Endothelial cell of umbilical vein (primary cell): ENCODE data around the gene GOLGA6A. TPM values are rescaled to one million over a fixed set of nuclear protein-coding genes. Genes with fewer than 3 reads are reported as not detected.

Experiments
- BruUV-seq: library from RNA; stranded (reverse); fragments of 400-500 nt; replicated peaks from 2 replicates; lab custom pipeline; 2021; lab: Mats Ljungman, UMichigan
- CTCF ChIA-PET: fragments of 300-600, 350-600 bp; sonication (Branson Sonifier 250); formaldehyde crosslinking; loops from one replicate; lab custom pipeline; 2021; ENCODE audit warnings: antibody characterized with exemption, inconsistent platforms; lab: Charles Lee
- POLR2A ChIA-PET: fragments of 300-600, 350-600 bp; sonication (Branson Sonifier 250); formaldehyde crosslinking; loops from one replicate; lab custom pipeline; 2021; ENCODE audit warnings: antibody characterized with exemption, inconsistent platforms; lab: Charles Lee
- DNase-seq: peaks from one replicate; pipeline ENCODE4 v3.0.0-alpha.2; 2011; ENCODE audit warnings: low read depth, low spot score
- FAIRE-seq: peaks from 2 replicates; lab custom pipeline; 2011; peaks lifted over from hg19 to GRCh38; lab: Jason Lieb, UNC
- H2AFZ ChIP-seq: 2 replicates; pipeline ENCODE4 v1.6.0; 2012; ENCODE audit warnings: low read depth, low read length, control low read depth, inconsistent platforms
- H3K27ac ChIP-seq: 2 replicates; pipeline ENCODE4 v1.5.1; 2011; ENCODE audit warnings: low read depth, mild to moderate bottlenecking, control low read depth, low read length, moderate library complexity; ENCODE audit not compliant: insufficient read depth
- H3K27me3 ChIP-seq, 2 experiments: 2 replicates each; pipeline versions ENCODE4 v1.6.0 to v1.6.1; 2011; ENCODE audit warnings: low read length in 2 of 2, mixed read lengths in 1 of 2; ENCODE audit not compliant: control insufficient read depth in 2 of 2, insufficient read depth in 2 of 2
- H3K36me3 ChIP-seq, 2 experiments: 2 replicates in 1 of 2; 3 replicates in 1 of 2; pipeline ENCODE4 v1.5.1; 2011; ENCODE audit warnings: low read length in 2 of 2, mild to moderate bottlenecking in 1 of 2, moderate library complexity in 1 of 2; ENCODE audit not compliant: control insufficient read depth in 2 of 2, insufficient read depth in 2 of 2; ENCODE audit errors: extremely low read depth in 1 of 2
- H3K4me1 ChIP-seq: 3 replicates; pipeline ENCODE4 v1.5.1; 2011; ENCODE audit warnings: mild to moderate bottlenecking, low read length; ENCODE audit not compliant: control insufficient read depth, insufficient read depth; ENCODE audit errors: extremely low read depth
- H3K4me2 ChIP-seq: 2 replicates; pipeline ENCODE4 v1.6.1; 2011; ENCODE audit warnings: low read length, control low read depth, mixed read lengths; ENCODE audit not compliant: insufficient read depth
- H3K4me3 ChIP-seq, 3 experiments: fragments of 200-600 bp in 1 of 3; sonication (generic), shearing (Covaris generic) in 1 of 3; replicated peaks in 1 of 3; 2 replicates each; pipeline ENCODE4 v1.5.1; 2011 to 2016; ENCODE audit warnings: control low read depth in 3 of 3, low read length in 3 of 3, mild to moderate bottlenecking in 2 of 3, inconsistent platforms in 1 of 3, low read depth in 1 of 3, moderate library complexity in 1 of 3; ENCODE audit not compliant: insufficient read depth in 1 of 3
- H3K79me2 ChIP-seq: 2 replicates; pipeline ENCODE4 v1.6.0; 2012; ENCODE audit warnings: low read length, inconsistent platforms; ENCODE audit not compliant: control insufficient read depth, insufficient read depth
- H3K9ac ChIP-seq: replicated peaks from 2 replicates; pipeline ENCODE3; 2011; ENCODE audit warnings: low read length, control low read depth; ENCODE audit not compliant: insufficient read depth; ENCODE audit errors: extremely low read depth
- H3K9me1 ChIP-seq: replicated peaks from 3 replicates; pipeline ENCODE4 v1.6.0; 2011; ENCODE audit warnings: mild to moderate bottlenecking, low read length; ENCODE audit not compliant: control insufficient read depth, insufficient read depth; ENCODE audit errors: extremely low read depth
- H3K9me3 ChIP-seq: replicated peaks from 2 replicates; pipeline ENCODE4 v1.5.1; 2012; ENCODE audit warnings: low read length, inconsistent platforms; ENCODE audit not compliant: control insufficient read depth, insufficient read depth
- H4K20me1 ChIP-seq: replicated peaks from 2 replicates; pipeline ENCODE3; 2011; ENCODE audit warnings: mild to moderate bottlenecking, low read length; ENCODE audit not compliant: control insufficient read depth, insufficient read depth; ENCODE audit errors: extremely low read depth
- CTCF ChIP-seq, 2 donors: IDR thresholded peaks; 1 replicate in 1 of 2; 2 replicates in 1 of 2; pipeline ENCODE4 v1.5.1; 2011; ENCODE audit warnings: low read length in 2 of 2, mild to moderate bottlenecking in 2 of 2, moderate library complexity in 2 of 2, control low read depth in 1 of 2, inconsistent platforms in 1 of 2, low read depth in 1 of 2; ENCODE audit not compliant: insufficient read depth in 1 of 2; ENCODE audit errors: extremely low read depth in 1 of 2
- EZH2 ChIP-seq: IDR thresholded peaks from 2 replicates; pipeline ENCODE4 v1.6.1; 2012; ENCODE audit warnings: borderline replicate concordance, low read depth, mild to moderate bottlenecking, moderate library complexity, low read length, inconsistent platforms; ENCODE audit not compliant: severe bottlenecking
- FOS ChIP-seq: IDR thresholded peaks from 2 replicates; pipeline ENCODE4 v1.6.1; 2011; ENCODE audit warnings: mild to moderate bottlenecking, low read length, moderate library complexity, borderline replicate concordance; ENCODE audit not compliant: insufficient read depth
- GATA2 ChIP-seq: IDR thresholded peaks from 2 replicates; pipeline ENCODE4 v1.7.0; 2011; ENCODE audit warnings: low read depth, mild to moderate bottlenecking, moderate library complexity, mixed read lengths, low read length; ENCODE audit not compliant: insufficient read length, insufficient read depth
- JUN ChIP-seq: IDR thresholded peaks from 2 replicates; pipeline ENCODE4 v1.6.1; 2011; ENCODE audit warnings: borderline replicate concordance, low read depth; ENCODE audit not compliant: insufficient read length, insufficient read depth
- MAX ChIP-seq: IDR thresholded peaks from 2 replicates; pipeline ENCODE4 v1.6.1; 2011; ENCODE audit not compliant: insufficient read depth, insufficient read length
- MYC ChIP-seq: IDR thresholded peaks from one replicate; pipeline ENCODE4 v1.6.1; 2011; ENCODE audit warnings: mild to moderate bottlenecking, low read depth, low read length
- POLR2A ChIP-seq: IDR thresholded peaks from 2 replicates; pipeline ENCODE4 v1.6.1; 2012; ENCODE audit warnings: low read depth, mild to moderate bottlenecking, control low read depth, low read length
- POLR2AphosphoS5 ChIP-seq: IDR thresholded peaks from 2 replicates; pipeline ENCODE4 v1.6.1; 2012; ENCODE audit warnings: low read depth, mild to moderate bottlenecking, control low read depth, low read length, moderate library complexity; ENCODE audit not compliant: insufficient read depth
- dilution Hi-C: fragments of 300-500 bp; cut with MboI; formaldehyde crosslinking; loops from one replicate; pipeline ENCODE4 v1.15.0; 2019; ENCODE audit warnings: low sequenced_read_pairs; ENCODE audit not compliant: extremely low pct_ligation_motif_present
- intact Hi-C: fragments of 100-400 bp; cut with micrococcal nuclease; formaldehyde crosslinking; loops from one replicate; pipeline ENCODE4 v1.10.0; 2022
- polyA plus RNA-seq, 4 experiments: library from polyadenylated mRNA; depleted of rRNA in 3 of 4; stranded (reverse) in 3 of 4; unstranded in 1 of 4; fragments of >200 nt; gene quantifications; 2 replicates each; pipeline versions ENCODE4 v1.2.1 to v1.2.3, GENCODE V29; 2011 to 2012; ENCODE audit warnings: missing spikeins in 1 of 4
- total RNA-seq: library from RNA; stranded (reverse); gene quantifications from 2 replicates; pipeline ENCODE4 v1.2.3, GENCODE V29; 2021

The GOLGA6A gene
- total and polyA plus RNA-seq, 2 donors (not counting 3 experiments of a cell fraction or from before 2014, with no cell fraction given): not detected

GRCh38 chr15:74032606-74033561 is 49.5 kb downstream of the GOLGA6A start:
- CTCF ChIA-PET: interaction anchor here (1.0 to 3.8 kb wide), 6 partner anchors 9 to 82 kb away, joined by 3 to 53 read pairs (median 4); partner anchors contain the start of gene PML
- FAIRE-seq: no peak
- H3K36me3 ChIP-seq: peaks cover 8 to 35% of the 10 kb centered on the region in 2 experiments

More at GRCh38 chr15:74032606-74033561, 49.5 kb downstream of the GOLGA6A start:
- no peaks in the 10 kb centered on the region for H4K20me1 ChIP-seq
- no TSS peak for BruUV-seq
- H3K27me3 ChIP-seq: no peaks in the 10 kb centered on the region
- DNase-seq: no peak
- no peaks in the 10 kb centered on the region for H3K9me1 ChIP-seq
- H3K9ac ChIP-seq: no peak overlapping the region
- H3K4me1 ChIP-seq: no peaks in the 10 kb centered on the region
- POLR2A ChIA-PET: no interaction called here
- H2AFZ ChIP-seq: no peak overlapping the region
- no peak overlapping the region for H3K4me3 ChIP-seq
- TF ChIP-seq JUN: no peak
- no peak for TF ChIP-seq MYC
- no peak for TF ChIP-seq POLR2A
- TF ChIP-seq EZH2: no peak
- TF ChIP-seq GATA2: no peak
- no peak for TF ChIP-seq CTCF (IDR thresholded peaks at IDR 0.05; ENCODE audit: extremely low read depth in 1 of 2, insufficient read depth in 1 of 2, low read depth in 1 of 2, low read length in 2 of 2)
- TF ChIP-seq MAX: no peak
- no peak for TF ChIP-seq POLR2AphosphoS5
- no peak for TF ChIP-seq FOS
- H3K9me3 ChIP-seq: no peaks in the 10 kb centered on the region
- H3K4me2 ChIP-seq: no peak overlapping the region
- H3K79me2 ChIP-seq: no peaks in the 10 kb centered on the region
- intact Hi-C loops: no loop called here
- dilution Hi-C loops: no loop called here
- no peak overlapping the region for H3K27ac ChIP-seq
